Stimulated activated CD8-positive, alpha-beta memory T cell treated with anti-CD3 and anti-CD28 coated beads, Interleukin-2, amount 100 ng/mL, for 1 hour (primary cell): Measurements from ENCODE around the gene ULBP2.
"Not testable (repeated sequence)": the region's sequence is repeated elsewhere in the genome, so short reads cannot be mapped to it uniquely, and the experiment has no call there.

Experiments used
- DNase-seq, 2 donors: peaks; one replicate each; pipeline ENCODE4 v3.0.0-alpha.2; 2020; ENCODE audit warnings: low read depth in 2 of 2

ULBP2 gene

GRCh38 chr6:149925974-149926777, 15.6 kb upstream of the ULBP2 start:
- DNase-seq: peak in 1 of 2 donors; percentile 53

- DNase-seq: not testable (repeated sequence)
Measured at GRCh38 chr6:149927025-149927424, 14.8 kb upstream of the ULBP2 start.

GRCh38 chr6:149929422-149929821, 12.4 kb upstream of the ULBP2 start:
- DNase-seq: no peak

GRCh38 chr6:149931501-149931900, 10.3 kb upstream of the ULBP2 start:
- no peak for DNase-seq

GRCh38 chr6:149933036-149933435, 8.8 kb upstream of the ULBP2 start:
- DNase-seq: no peak

GRCh38 chr6:149933461-149933860, 8.4 kb upstream of the ULBP2 start:
- DNase-seq: no peak

- peak; percentile 49 for DNase-seq
Measured at GRCh38 chr6:149934249-149935156, 7.3 kb upstream of the ULBP2 start.

GRCh38 chr6:149935246-149935645, 6.6 kb upstream of the ULBP2 start:
- no peak for DNase-seq

GRCh38 chr6:149935668-149936067, 6.1 kb upstream of the ULBP2 start:
- DNase-seq: no peak

GRCh38 chr6:149936743-149937142, 5.1 kb upstream of the ULBP2 start:
- DNase-seq: no peak

GRCh38 chr6:149938013-149938570, 3.7 kb upstream of the ULBP2 start:
- DNase-seq: not testable (repeated sequence)

GRCh38 chr6:149938571-149939355, 3.1 kb upstream of the ULBP2 start:
- no peak for DNase-seq

GRCh38 chr6:149939356-149939648, 2.5 kb upstream of the ULBP2 start:
- no peak for DNase-seq

- DNase-seq: no peak
Measured at GRCh38 chr6:149939909-149940671, 1.7 kb upstream of the ULBP2 start.

GRCh38 chr6:149940672-149940982, 1.2 kb upstream of the ULBP2 start:
- DNase-seq: no peak

GRCh38 chr6:149942461-149942829, 631 bp downstream of the ULBP2 start:
- no peak for DNase-seq

GRCh38 chr6:149943321-149943720, 1.5 kb downstream of the ULBP2 start:
- not testable (repeated sequence) for DNase-seq

GRCh38 chr6:149945276-149945675, 3.5 kb downstream of the ULBP2 start:
- not testable (repeated sequence) for DNase-seq

GRCh38 chr6:149946631-149947030, 4.8 kb downstream of the ULBP2 start:
- not testable (repeated sequence) for DNase-seq

- not testable (repeated sequence) for DNase-seq
Measured at GRCh38 chr6:149947533-149947932, 5.7 kb downstream of the ULBP2 start.

- DNase-seq: no peak
Measured at GRCh38 chr6:149948011-149948410, 6.2 kb downstream of the ULBP2 start.
